Pancreas (tissue), 10 donors: ENCODE measurements around the gene PSENEN. TPM values are rescaled to one million over a fixed set of nuclear protein-coding genes. Genes with fewer than 3 reads are reported as not detected.

Experiments used
- ATAC-seq, 4 donors: fragments of 200-7000 bp; cut with Tn5 transposase; one replicate each; pipeline versions ENCODE4 v1.8.0 to v1.9.1; 2020; ENCODE audit warnings: mild to moderate bottlenecking in 4 of 4, moderate library complexity in 4 of 4
- DNase-seq, 6 donors: peaks; one replicate each; pipeline ENCODE4 v3.0.0-alpha.2; 2020
- FAIRE-seq: peaks from 2 replicates; lab custom pipeline; 2012; peaks lifted over from hg19 to GRCh38; lab: Jason Lieb, UNC
- H3K27ac ChIP-seq, 4 donors: fragments of 200-600 bp; sonication (generic); 1 replicate in 3 of 4; 2 replicates in 1 of 4; pipeline versions ENCODE4 v1.5.0 to v1.8.0; 2020
- H3K27me3 ChIP-seq, 4 donors: fragments of 200-600 bp; one replicate each; pipeline ENCODE4 v1.8.0; 2021
- H3K36me3 ChIP-seq, 3 donors: fragments of 200-600 bp; sonication (generic) in 1 of 3; one replicate each; pipeline versions ENCODE4 v1.5.0 to v1.8.0; 2020 to 2021
- H3K4me1 ChIP-seq, 3 donors: fragments of 200-600 bp; one replicate each; pipeline ENCODE4 v1.8.0; 2021
- H3K4me3 ChIP-seq, 4 donors: fragments of 200-600 bp; sonication (generic) in 2 of 4; one replicate each; pipeline versions ENCODE4 v1.5.0 to v1.8.0; 2020 to 2021
- H3K9me3 ChIP-seq, 4 donors: fragments of 200-600 bp; one replicate each; pipeline ENCODE4 v1.8.0; 2021
- CTCF ChIP-seq, 4 donors: fragments of 200-600 bp; sonication (generic) in 3 of 4; IDR thresholded peaks; one replicate each; pipeline versions ENCODE4 v1.5.0 to v1.8.0; 2021; ENCODE audit warnings: antibody characterized with exemption in 4 of 4
- WGBS, 2 donors: extraction: QIAGEN DNeasy Blood & Tissue Kit; methylation state at CpG; one replicate each; pipeline ENCODE4 v1.1.7; 2013; 5-methylcytosine and 5-hydroxymethylcytosine counted together
- intact Hi-C, 3 donors: fragments of 100-400 bp; cut with DNase I; formaldehyde crosslinking; loops; one replicate each; pipeline versions ENCODE4 v1.11.1 to v1.14.2; 2022
- polyA plus RNA-seq, 2 donors: library from polyadenylated mRNA; stranded (reverse); fragments of 200-250 nt; gene quantifications; one replicate each; pipeline ENCODE4 v1.2.3, GENCODE V29; 2013
- total RNA-seq, 6 donors: library from RNA; stranded (reverse); fragmentation: NEBNext Ultra II Directional in 4 of 6; extraction: Animal tissue kit (Norgen Biotek cat#: 25700) in 4 of 6; gene quantifications; one replicate each; pipeline versions ENCODE4 v1.2.1 to v1.2.4, GENCODE V29; 2021 to 2023
- donor health status: healthy with polysubstance abuse.
- donor health status: DM: no; HTN: no; CAD: no; lungs with moderate emphysema.
- donor health status: DM: no; HTN: no; CAD: no.
- donor health status: control.
- donor health status: control.
- donor health status: Bipolar disorder and iron deficiency.
- donor health status: DM: yes; HTN: yes; CAD: no.
- donor health status: DM: no; HTN: no; CAD: no.
- donor health status: DM: no; HTN: no; CAD: no.
- donor health status: DM: yes; HTN: yes; CAD: no.

PSENEN gene
- total and polyA plus RNA-seq, 8 donors, result 26.7 to 64.6 (median 36.3) TPM

- no peak for TF ChIP-seq CTCF (IDR thresholded peaks at IDR 0.05)
- Histone ChIP-seq H3K4me3 (peak within 1 kb of the TSS; percentile 68 to 93 (median 80)), H3K27me3 (no peaks in the 10 kb centered on the region), H3K4me1 (peaks cover 0 to 17% (median 8%) of the 10 kb centered on the region in 3 donors), H3K36me3 (peaks cover 0 to 4% (median 0%) of the 10 kb centered on the region in 3 donors), H3K9me3 (no peaks in the 10 kb centered on the region), H3K27ac (peak within 1 kb of the TSS; percentile 85 to 89 (median 86))
- no peak for ATAC-seq
- intact Hi-C loops, result no loop called here
- 19 to 23% methylated on average over 45 to 52 of the region's 52 CpGs for WGBS, 2 donors
- no peak for FAIRE-seq
- DNase-seq, result peak in 1 of 6 donors; percentile 53
Observed at GRCh38 chr19:35756377-35757230, 11.2 kb downstream of the PSENEN start, which contains the start of gene HSPB6. TSS of gene HSPB6 (minus strand) at chr19:35757029. CDS start at chr19:35757008, 21 bp downstream.

DNA sequence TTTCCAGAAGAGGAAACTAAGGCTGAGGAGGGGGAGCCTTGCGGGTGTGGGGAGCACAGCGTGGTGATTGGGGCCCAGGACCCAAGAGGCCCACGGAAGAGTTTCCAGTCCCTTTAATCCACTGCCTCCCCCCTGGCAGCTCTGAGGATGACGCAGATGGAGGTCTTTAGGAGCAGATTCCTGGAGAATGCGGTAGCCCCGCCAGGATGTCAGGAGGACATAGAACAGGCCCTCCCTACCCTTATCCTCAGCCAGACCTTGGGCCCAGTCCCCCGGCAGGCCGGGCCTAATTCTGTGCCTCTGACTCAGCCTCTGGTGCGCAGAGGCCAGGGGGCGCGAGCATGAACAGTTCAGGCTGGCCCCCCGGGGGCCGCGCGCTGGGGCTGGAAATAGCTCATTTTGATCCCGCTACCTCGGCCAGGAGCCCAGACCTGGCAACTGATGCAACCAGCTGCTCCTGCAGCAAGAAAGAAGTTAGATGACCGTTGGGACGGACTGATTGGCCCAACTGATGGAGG is 11.8 kb downstream of the PSENEN start:
- H3K4me3 ChIP-seq, result peak overlapping the region; percentile 23 to 93 (median 80)
- whole genome bisulfite sequencing, 2 donors, result 7 to 13% methylated on average over 18 to 19 of the region's 19 CpGs
- peak overlapping the region; percentile 85 to 89 (median 86) for H3K27ac ChIP-seq
- H3K9me3 ChIP-seq, result no peaks in the 10 kb centered on the region
- peaks cover 0 to 4% (median 0%) of the 10 kb centered on the region in 3 donors for H3K36me3 ChIP-seq
- ATAC-seq, result peak; percentile 13 to 28 (median 19)
- no peak for TF ChIP-seq CTCF (IDR thresholded peaks at IDR 0.05)
- peak in 4 of 6 donors; percentile 62 to 73 (median 73) for DNase-seq
- no peaks in the 10 kb centered on the region for H3K27me3 ChIP-seq
- no peak for FAIRE-seq
- peaks cover 0 to 17% (median 8%) of the 10 kb centered on the region in 3 donors for H3K4me1 ChIP-seq
- intact Hi-C loops, result no loop called here

DNA sequence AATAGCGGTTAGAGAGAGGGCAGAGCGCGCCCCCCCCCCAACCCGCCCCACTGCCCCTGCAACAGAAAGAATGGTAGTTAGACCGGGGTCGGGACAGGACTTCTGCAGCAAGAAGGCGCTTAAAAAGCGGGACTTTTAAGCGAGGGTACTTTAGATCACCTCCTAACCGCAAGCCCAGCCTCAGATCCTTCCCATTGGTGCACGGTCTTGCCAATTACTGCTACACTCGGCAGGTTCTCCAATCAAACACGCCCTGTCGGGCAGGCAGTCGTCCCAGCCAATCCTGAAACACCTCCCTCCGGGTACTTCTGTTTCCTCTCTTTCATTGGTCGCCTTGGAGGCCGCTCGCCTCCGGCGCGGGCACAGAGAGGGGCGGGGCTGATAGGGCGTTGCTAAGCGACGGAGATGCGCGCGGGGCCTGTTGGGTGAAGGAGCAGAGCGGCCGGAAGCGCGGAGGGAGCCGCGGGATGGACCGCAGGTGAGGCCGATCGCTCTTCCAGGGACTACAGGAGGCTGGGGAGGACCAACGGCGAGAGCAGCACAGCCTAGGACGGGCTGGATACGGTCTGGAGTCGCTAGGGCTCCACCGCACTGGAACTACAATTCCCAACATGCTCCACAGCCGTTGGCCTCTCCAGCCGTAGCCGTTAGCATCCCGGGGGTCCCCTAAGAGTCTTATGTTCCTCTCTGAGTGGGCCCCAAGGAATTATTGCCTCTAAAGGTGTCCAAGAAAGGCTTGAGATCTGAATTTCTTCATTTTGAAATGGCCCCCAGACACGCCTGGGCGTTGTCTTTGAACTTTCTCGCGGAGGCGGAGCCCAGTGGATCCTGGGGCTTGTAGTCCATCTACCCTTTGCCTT is 12.5 kb downstream of the PSENEN start, which contains the start of gene PROSER3:
PROSER3 (plus strand) TSS at position 428 of the 860 bp plus-strand sequence; CDS start at position 468, 40 bp downstream.
- TF ChIP-seq CTCF (IDR thresholded peaks at IDR 0.05), result no peak

DNA sequence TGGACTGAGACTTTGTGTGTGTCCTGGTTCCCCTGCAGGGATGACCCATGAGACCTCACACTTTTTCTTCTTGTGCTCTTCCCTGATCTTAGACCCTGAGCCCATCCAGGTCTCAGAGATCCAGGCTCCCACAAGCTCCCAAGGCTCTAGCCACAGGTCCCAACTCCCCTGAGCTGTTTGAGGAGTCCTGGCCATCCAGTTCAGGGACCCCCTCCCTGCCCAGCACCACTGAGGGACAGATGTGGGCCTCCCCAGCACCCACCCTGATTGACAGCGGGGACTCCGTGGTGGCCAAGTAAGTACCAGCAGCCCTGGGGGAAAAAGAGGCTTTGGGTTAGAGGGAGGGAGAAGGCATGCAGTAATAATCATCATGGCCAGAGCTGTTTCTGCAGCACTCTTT is 14.2 kb downstream of the PSENEN start:
- Histone ChIP-seq H3K27me3 (no peaks in the 10 kb centered on the region), H3K36me3 (no peaks in the 10 kb centered on the region), H3K9me3 (no peaks in the 10 kb centered on the region), H3K27ac (no peak overlapping the region), H3K4me3 (no peak overlapping the region), H3K4me1 (peaks cover 0 to 17% (median 8%) of the 10 kb centered on the region in 3 donors)
- FAIRE-seq (no peak), DNase-seq (no peak), ATAC-seq (no peak)
- intact Hi-C loops, result no loop called here
- WGBS, 2 donors, result 91 to 93% methylated on average over 2 of the region's 2 CpGs
- TF ChIP-seq CTCF (IDR thresholded peaks at IDR 0.05), result no peak

More for the DNA sequence above, 12.5 kb downstream of the PSENEN start, which contains the start of gene PROSER3:
- H3K4me3 ChIP-seq, result peak within 1 kb of the TSS; percentile 68 to 93 (median 80)
- ATAC-seq (peak; percentile 94 to 96 (median 96)), DNase-seq (peak; percentile 96 to 99 (median 99)), FAIRE-seq (peak; percentile 96)
- H3K27me3 ChIP-seq, result no peaks in the 10 kb centered on the region
- no peaks in the 10 kb centered on the region for H3K9me3 ChIP-seq
- H3K36me3 ChIP-seq, result peaks cover 0 to 3% (median 0%) of the 10 kb centered on the region in 3 donors
- intact Hi-C loops, result no loop called here
- peaks cover 0 to 17% (median 8%) of the 10 kb centered on the region in 3 donors for H3K4me1 ChIP-seq
- WGBS, 2 donors, result 0% methylated on average over 53 of the region's 53 CpGs
- H3K27ac ChIP-seq, result peak within 1 kb of the TSS; percentile 85 to 89 (median 86)
